DMS153 treated with DMSO at 0.1 percent for 48 hours (cell line): ENCODE measurements around the gene CLEC16A.
"Not testable (repeated sequence)": the region's sequence is repeated elsewhere in the genome, so short reads cannot be mapped to it uniquely, and the experiment has no call there.

Experiments used
- DNase-seq: peaks from one replicate; lab custom pipeline; 2025; ENCODE audit not compliant: unreplicated experiment; lab: John Stamatoyannopoulos, UW

Gene CLEC16A

DNA sequence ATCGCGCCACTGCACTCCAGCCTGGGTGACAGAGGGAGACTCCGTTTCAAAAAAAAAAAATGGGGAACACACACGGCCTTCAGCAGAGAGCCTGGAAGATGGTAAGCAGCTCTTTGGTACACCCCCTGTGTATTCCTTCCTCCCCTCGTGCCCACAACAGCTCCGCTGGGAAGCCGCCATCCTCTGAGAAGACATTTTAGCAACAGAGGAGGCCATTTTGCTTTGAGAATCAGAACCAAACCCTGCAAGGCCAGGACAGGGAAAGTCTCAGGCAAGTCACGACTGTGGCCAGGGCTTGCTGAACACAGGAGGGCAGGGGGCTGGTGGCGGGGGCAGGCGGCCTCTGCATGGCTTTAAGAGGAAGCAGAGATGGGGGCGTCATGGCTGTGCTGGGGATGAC is 265.9 kb downstream of the CLEC16A start:
- no peak for DNase-seq

DNA sequence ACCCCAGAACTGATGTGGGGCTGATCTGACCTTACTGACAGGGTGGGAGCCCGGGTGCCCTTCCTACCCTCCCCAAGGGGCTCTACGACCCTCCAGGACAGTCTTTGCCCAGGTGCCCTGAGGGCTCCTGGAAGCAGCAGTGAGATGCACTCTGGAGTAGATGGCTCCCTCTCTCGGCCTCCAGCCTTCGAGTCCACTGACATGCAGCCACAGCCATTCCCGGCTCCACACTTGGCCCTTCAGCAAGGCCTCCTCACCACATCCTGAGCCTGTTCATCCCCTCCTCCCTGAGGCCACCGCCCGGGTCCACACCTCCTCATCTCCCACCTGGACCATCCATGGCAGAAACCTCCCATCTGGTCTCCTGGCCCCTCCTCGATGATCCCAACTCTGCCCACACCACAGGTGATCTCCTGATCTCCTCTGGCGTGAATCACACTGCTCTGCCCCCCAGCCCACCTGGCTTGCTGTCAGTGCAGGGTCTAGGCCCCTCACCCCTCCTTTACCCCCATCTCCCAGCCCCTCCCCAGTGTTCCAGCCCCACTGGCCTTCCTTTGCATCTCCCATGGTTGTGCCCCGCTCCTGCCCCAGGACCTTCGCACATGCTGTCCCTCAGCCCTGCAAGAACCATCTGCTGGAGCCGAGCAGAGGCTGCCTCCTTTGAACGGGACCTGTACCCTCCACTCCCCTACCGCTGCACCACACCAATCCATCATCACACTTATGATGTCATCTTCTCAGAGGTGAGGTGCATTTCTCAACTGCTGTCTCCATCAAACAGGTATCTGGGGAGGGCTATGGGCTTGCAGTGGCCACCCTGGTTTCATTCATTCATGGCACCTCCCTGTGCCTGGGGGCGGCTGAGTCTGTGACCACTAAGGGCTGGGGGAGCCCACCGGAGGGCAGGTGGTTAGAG is 267.0 kb downstream of the CLEC16A start:
- DNase-seq: no peak

- DNase-seq: no peak
Observed at GRCh38 chr16:11211977-11212797, 267.8 kb downstream of the CLEC16A start.

- no peak for DNase-seq
Observed at GRCh38 chr16:11212798-11213196, 268.4 kb downstream of the CLEC16A start.

GRCh38 chr16:11213373-11213772 is 269.0 kb downstream of the CLEC16A start:
- no peak for DNase-seq

DNA sequence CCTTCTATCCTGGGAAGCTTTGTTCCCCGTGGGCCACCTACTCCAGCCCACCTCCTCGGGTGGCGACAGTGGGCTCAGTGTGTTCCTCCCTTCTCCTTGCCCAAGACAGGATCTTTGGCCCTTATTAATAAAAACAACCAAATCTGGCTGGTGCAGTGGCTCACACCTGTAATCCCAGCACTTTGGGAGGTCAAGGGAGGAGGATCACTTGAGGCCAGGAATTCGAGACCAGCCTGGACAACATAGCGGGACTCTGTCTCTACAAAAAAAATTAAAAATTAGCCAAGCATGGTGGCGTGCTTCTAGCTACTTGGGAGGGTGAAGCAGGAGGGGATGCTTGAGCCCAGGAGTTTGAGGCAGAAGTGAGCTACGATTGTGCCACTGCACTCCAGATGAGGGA is 269.4 kb downstream of the CLEC16A start:
- no peak for DNase-seq

- DNase-seq: no peak
Observed at GRCh38 chr16:11215935-11216556, 271.7 kb downstream of the CLEC16A start.

DNA sequence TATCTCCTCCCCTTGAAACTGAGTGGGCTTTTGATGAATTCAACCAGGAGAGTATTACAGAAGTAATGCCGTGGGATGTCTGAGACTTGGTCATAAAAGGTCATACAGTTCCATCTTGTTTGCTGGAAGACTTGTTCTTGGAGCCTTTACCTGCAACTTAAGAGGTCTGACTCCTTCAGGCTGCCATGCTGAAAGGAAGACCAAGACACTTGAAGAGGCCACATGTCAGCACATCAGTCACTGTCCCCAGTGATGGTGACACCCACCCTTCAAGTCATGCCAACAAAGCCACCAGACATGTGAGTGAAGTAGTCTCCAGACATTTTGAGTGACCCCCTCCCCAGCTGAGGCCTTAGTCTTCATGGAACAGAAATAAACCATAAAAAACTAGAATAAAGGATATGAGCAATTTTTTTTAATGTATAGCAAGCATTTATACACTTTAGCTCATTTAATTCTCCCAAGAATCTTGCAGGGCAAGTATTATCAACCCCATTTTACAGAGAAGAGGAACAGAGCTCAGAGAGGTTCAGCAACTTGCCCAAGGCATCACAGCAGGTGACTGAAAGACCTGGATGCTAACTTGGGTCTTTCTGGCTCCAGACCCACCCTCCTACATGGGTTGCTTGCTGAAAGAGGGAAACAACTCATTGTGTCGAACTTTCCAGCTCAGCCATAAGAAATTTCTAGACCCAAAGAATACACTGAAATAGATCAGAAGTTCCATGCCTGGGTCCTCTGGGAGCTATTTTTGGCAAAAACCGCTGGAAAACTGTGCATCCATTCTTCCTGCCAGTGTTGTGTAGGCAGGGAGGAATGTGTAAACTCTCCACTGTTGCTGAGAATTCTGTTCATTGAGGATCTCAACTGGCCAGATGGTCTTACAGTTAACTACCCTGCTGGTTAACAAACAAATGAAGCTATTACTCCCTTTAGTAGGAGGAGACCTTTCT is 273.6 kb downstream of the CLEC16A start:
- DNase-seq: no peak

- DNase-seq: no peak
Observed at GRCh38 chr16:11218604-11218962, 274.2 kb downstream of the CLEC16A start.

- no peak for DNase-seq
Observed at GRCh38 chr16:11219178-11219577, 274.8 kb downstream of the CLEC16A start.

- not testable (repeated sequence) for DNase-seq
Observed at GRCh38 chr16:11220507-11220906, 276.1 kb downstream of the CLEC16A start.

DNA sequence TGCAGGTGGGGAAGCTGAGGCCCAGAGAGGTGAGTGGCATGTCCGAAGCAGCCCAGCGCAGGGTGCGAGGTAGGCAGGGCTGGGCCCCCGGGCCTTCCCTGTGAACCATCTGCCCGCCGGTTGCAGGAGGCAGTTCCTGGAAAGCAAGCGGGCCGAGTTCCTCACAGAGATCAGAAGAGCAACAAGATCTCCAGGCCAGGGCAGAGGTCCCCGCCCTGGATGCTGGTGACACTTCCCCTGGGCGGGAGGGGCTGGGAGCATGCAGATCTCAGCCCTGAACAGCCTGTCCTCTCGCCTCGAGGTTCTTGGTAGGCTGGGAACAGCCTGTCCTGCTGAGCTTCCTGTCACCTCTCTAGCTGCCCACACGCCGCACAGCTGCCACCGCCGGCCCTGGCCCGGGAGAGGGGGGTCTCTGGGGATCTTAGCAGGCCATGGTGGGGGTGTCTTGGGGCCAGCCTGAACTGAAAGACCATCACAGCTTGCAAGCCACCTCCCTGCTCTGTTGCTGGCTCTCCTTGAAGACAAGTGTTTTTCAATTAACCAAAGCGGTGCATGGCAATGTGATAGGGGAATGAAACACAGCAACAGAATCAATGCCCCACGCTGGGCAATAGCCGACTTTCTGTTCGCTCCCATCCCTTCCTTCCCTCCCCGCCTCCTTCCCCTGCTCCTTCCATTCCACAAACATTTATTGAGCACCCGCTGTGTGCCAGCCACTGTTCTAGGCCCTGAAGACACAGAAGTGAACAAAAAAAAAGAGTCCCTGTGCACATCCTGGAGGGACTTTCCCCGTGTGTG is 279.9 kb downstream of the CLEC16A start:
- DNase-seq: no peak

DNA sequence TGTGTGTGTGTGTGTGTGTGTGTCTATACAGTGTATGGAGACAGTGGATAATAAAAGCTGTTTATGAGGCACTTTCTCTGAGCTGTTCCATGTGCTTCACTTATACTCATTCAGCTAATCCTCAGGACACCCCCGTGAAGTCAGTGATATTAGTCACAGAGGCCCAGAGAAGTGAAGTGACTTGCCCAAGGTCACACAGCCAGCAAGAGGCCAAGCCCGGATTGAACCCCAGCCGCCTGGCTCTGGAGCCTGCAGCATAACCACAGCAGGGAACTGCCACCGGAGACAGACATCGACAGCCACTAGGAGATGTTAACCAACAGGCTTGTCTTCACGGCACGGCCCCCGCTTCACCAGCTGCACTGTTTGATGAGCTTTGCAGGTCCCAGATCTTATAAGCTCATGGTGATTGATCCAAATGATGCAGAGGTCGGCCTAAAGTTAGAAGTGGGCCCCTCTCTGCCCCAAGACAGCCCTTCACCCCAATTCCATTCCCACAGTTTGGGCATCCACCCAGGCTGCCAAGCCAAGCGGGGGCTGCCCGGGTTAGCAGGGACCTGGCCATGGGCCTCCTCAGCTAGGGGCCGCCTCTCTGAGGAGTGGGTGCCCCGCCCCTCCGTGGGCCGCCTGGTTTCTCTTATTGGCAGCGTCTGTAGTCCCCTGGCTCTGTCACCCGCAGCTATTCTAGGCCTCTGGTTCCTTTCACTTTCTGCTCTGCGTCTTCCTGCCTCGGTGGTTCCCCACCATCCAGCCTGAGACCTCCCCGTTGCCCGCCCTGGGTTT is 280.7 kb downstream of the CLEC16A start:
- no peak for DNase-seq

DNA sequence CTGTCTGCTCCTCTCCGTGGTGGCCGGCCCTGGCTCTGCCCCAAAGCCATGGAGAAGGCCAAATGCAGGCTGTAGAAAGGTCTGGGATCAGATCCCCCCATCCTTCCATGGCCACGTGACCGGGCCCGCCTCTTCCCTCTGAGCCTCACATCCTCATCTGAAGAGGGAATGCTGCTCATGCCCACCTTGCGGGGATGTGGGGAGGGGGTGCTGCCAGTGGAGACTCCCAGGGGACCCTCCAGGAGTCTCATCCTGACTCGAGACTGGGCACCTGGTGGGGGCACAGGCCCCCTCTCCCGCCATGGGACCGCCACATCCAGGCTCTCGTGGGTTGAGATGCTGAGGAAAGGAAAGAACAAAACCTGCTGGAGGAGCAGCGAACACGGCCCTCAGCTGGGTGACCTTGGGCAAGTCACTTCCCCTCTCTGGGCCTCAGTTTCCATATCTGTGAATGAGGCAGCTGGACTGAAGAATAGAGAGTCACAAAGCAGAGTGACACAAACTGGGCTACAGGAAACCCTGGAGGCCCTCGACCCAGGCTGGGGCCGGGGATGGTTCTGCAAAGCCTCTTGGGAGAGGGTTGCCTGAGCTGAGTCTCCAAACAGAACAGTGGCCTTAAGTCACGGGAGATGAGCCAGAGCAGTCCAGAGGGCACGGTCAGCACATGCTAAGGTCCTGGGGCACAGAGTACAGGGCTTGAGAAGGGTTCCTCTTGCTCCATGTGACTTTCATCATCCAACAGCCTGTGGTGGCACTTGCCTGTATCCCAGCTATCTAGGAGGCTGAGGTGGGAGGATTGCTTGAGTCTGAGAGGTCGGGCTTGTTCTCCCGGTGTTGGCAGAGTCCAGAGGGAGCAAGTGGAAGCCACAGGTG is 281.5 kb downstream of the CLEC16A start:
- no peak for DNase-seq

DNA sequence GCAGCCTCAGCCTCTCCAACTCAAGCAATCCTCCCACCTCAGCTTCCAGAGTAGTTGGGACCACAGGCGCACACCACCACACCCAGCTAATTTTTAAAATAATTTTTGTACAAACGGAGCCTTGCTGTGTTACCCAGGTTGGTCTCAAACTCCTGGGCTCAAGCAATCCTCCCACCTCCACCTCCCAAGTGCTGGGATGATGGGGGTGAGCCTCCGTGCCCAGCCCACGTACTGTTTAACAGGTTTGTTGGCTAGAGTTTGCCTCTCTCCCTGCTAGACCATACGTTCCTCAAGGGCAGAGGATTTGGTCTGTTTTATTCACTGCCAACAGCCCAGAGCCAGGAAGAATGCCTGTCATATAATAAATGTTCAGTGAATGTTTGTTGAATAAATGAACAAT is 285.1 kb downstream of the CLEC16A start:
- no peak for DNase-seq

DNA sequence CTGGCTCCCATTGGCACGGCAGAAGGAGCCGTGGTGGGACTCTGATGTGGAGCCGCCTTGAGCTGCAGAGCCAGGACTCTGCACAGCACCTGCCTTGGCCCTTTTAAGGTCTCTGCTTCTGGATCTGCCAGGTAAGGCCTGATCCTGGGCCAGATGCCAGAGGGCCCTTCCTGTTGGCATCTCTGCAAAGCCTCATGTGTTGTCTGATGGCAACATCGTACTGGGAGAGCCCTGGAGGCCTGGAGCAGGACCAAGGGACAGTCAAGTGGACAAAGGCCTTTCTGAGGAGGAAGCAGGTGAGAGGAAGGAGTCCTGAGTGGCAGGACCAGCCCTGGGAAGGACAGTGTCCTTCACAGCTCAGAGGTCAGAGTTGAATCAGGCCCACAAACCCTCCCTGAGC is 285.5 kb downstream of the CLEC16A start:
- no peak for DNase-seq

GRCh38 chr16:11231367-11231970 is 287.1 kb downstream of the CLEC16A start:
- DNase-seq: no peak
